Esophagus mucosa (tissue), 1 donor: ENCODE data around the gene AASDH. TPM values are rescaled to one million over a fixed set of nuclear protein-coding genes. Genes with fewer than 3 reads are reported as not detected.
A peak's percentile ranks its signal among the peaks of the same experiment; 100 is the strongest.

Experiments
- ATAC-seq: fragments of 200-7000 bp; cut with Tn5 transposase; one replicate; pipeline ENCODE4 v1.9.1; 2020
- total RNA-seq: library from RNA; stranded (reverse); gene quantifications from one replicate; pipeline ENCODE4 v1.2.4, GENCODE V29; 2023
- donor health status: DM: yes; HTN: yes; CAD: no.

Gene AASDH
- total RNA-seq, result 8.3 TPM

- peak; percentile 98 for ATAC-seq
Measured at GRCh38 chr4:56387023-56388001, at the start of gene AASDH. Gene AASDH, minus strand, starts transcription at chr4:56387491. Its CDS starts 3,192 bp downstream, at chr4:56384299.

GRCh38 chr4:56435140-56435926, 48.0 kb upstream of the AASDH start, which contains the start of gene PPAT:
Gene PPAT, minus strand, starts transcription at chr4:56435615. Its CDS starts 138 bp downstream, at chr4:56435477.
- ATAC-seq, result peak; percentile 98

GRCh38 chr4:56434599-56435139, 47.4 kb upstream of the AASDH start:
- ATAC-seq, result peak; percentile 21

- no peak for ATAC-seq
Measured at GRCh38 chr4:56433280-56433679, 46.0 kb upstream of the AASDH start.

GRCh38 chr4:56430203-56430602, 42.9 kb upstream of the AASDH start:
- ATAC-seq, result no peak

- no peak for ATAC-seq
Measured at GRCh38 chr4:56427179-56427578, 39.9 kb upstream of the AASDH start.

- ATAC-seq, result no peak
Measured at GRCh38 chr4:56426273-56426672, 39.0 kb upstream of the AASDH start.

GRCh38 chr4:56425518-56425917, 38.2 kb upstream of the AASDH start:
- ATAC-seq, result no peak

GRCh38 chr4:56424697-56425514, 37.6 kb upstream of the AASDH start:
- ATAC-seq, result no peak

- ATAC-seq, result no peak
Measured at GRCh38 chr4:56424176-56424575, 36.9 kb upstream of the AASDH start.

- no peak for ATAC-seq
Measured at GRCh38 chr4:56417396-56417795, 30.1 kb upstream of the AASDH start.

- no peak for ATAC-seq
Measured at GRCh38 chr4:56416349-56416748, 29.1 kb upstream of the AASDH start.

- ATAC-seq, result no peak
Measured at GRCh38 chr4:56414135-56414670, 26.9 kb upstream of the AASDH start.

GRCh38 chr4:56410247-56411062, 23.2 kb upstream of the AASDH start:
- peak; percentile 95 for ATAC-seq

GRCh38 chr4:56409511-56410090, 22.3 kb upstream of the AASDH start:
- ATAC-seq, result no peak

- no peak for ATAC-seq
Measured at GRCh38 chr4:56408978-56409377, 21.7 kb upstream of the AASDH start.

GRCh38 chr4:56406151-56406550, 18.9 kb upstream of the AASDH start:
- no peak for ATAC-seq

GRCh38 chr4:56405016-56405415, 17.7 kb upstream of the AASDH start:
- ATAC-seq, result no peak

GRCh38 chr4:56400560-56400959, 13.3 kb upstream of the AASDH start:
- ATAC-seq, result no peak

GRCh38 chr4:56391270-56391669, 4.0 kb upstream of the AASDH start:
- no peak for ATAC-seq

- no peak for ATAC-seq
Measured at GRCh38 chr4:56389558-56389957, 2.3 kb upstream of the AASDH start.
